ENCODE measurements around the gene GNG2.
A peak's percentile ranks its signal among the peaks of the same experiment; 100 is the strongest.

Gene GNG2

GRCh38 chr14:51860164-51860824, at the start of gene GNG2:
Gene GNG2 (plus strand): TSS chr14:51860612. CDS start chr14:51950679, 90,067 bp downstream.
- peak; percentile 70 for DNase-seq (ENCODE audit: low read depth)

- DNase-seq (ENCODE audit: low read depth) = no peak
Observed at GRCh38 chr14:51811706-51812105, 48.7 kb upstream of the GNG2 start.

- DNase-seq (ENCODE audit: low read depth) = no peak
Observed at GRCh38 chr14:51816031-51816430, 44.4 kb upstream of the GNG2 start.

- DNase-seq (ENCODE audit: low read depth) = no peak
Observed at GRCh38 chr14:51817326-51817725, 43.1 kb upstream of the GNG2 start.

- no peak for DNase-seq (ENCODE audit: low read depth)
Observed at GRCh38 chr14:51818748-51819380, 41.5 kb upstream of the GNG2 start.

- DNase-seq (ENCODE audit: low read depth) = no peak
Observed at GRCh38 chr14:51821822-51822221, 38.6 kb upstream of the GNG2 start.

- no peak for DNase-seq (ENCODE audit: low read depth)
Observed at GRCh38 chr14:51822499-51822898, 37.9 kb upstream of the GNG2 start.

GRCh38 chr14:51823706-51824105, 36.7 kb upstream of the GNG2 start:
- DNase-seq (ENCODE audit: low read depth) = no peak

GRCh38 chr14:51824191-51824590, 36.2 kb upstream of the GNG2 start:
- no peak for DNase-seq (ENCODE audit: low read depth)

GRCh38 chr14:51825926-51826325, 34.5 kb upstream of the GNG2 start:
- no peak for DNase-seq (ENCODE audit: low read depth)

- peak; percentile 70 for DNase-seq (ENCODE audit: low read depth)
Observed at GRCh38 chr14:51828017-51828797, 32.2 kb upstream of the GNG2 start.

GRCh38 chr14:51834240-51834639, 26.2 kb upstream of the GNG2 start:
- no peak for DNase-seq (ENCODE audit: low read depth)

- no peak for DNase-seq (ENCODE audit: low read depth)
Observed at GRCh38 chr14:51836417-51836816, 24.0 kb upstream of the GNG2 start.

- DNase-seq (ENCODE audit: low read depth) = no peak
Observed at GRCh38 chr14:51844081-51844881, 16.1 kb upstream of the GNG2 start.

- no peak for DNase-seq (ENCODE audit: low read depth)
Observed at GRCh38 chr14:51845811-51846210, 14.6 kb upstream of the GNG2 start.

GRCh38 chr14:51846631-51847488, 13.6 kb upstream of the GNG2 start:
- DNase-seq (ENCODE audit: low read depth) = peak; percentile 73

GRCh38 chr14:51847489-51847796, 13.0 kb upstream of the GNG2 start:
- DNase-seq (ENCODE audit: low read depth) = no peak

GRCh38 chr14:51848120-51848519, 12.3 kb upstream of the GNG2 start:
- no peak for DNase-seq (ENCODE audit: low read depth)

- DNase-seq (ENCODE audit: low read depth) = peak; percentile 46
Observed at GRCh38 chr14:51849097-51849496, 11.3 kb upstream of the GNG2 start.

GRCh38 chr14:51850651-51851050, 9.8 kb upstream of the GNG2 start:
- no peak for DNase-seq (ENCODE audit: low read depth)

GRCh38 chr14:51852541-51852940, 7.9 kb upstream of the GNG2 start:
- DNase-seq (ENCODE audit: low read depth) = no peak

GRCh38 chr14:51855234-51855633, 5.2 kb upstream of the GNG2 start:
- no peak for DNase-seq (ENCODE audit: low read depth)
